Measurements from ENCODE around the gene MICAL3.

DNA sequence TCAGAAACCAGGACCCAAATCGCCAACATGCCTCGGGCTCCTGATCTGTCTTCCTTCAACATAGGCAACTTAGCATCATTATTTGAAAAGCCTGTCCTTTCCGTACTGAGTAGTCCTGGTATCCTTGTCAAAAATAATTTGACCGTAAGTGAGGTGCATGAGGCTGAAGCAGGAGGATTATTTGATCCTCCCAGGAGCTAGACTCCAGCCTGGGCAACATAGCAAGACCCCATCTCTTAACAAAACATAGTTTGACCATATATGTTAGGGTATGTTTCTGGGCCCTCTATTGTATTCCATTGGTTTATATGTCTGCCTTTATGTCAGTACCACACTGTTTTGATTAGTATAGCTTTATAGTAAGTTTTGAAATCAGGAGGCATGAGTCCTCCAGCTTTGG lies 112.5 kb downstream of the MICAL3 start:
- TF ChIP-seq GABPA (IDR thresholded peaks at IDR 0.05; ENCODE audit: low read depth) (no peak), POLR2AphosphoS5 (IDR thresholded peaks at IDR 0.05; ENCODE audit: low read depth) (no peak)
- TF ChIP-seq, protein P1, sequence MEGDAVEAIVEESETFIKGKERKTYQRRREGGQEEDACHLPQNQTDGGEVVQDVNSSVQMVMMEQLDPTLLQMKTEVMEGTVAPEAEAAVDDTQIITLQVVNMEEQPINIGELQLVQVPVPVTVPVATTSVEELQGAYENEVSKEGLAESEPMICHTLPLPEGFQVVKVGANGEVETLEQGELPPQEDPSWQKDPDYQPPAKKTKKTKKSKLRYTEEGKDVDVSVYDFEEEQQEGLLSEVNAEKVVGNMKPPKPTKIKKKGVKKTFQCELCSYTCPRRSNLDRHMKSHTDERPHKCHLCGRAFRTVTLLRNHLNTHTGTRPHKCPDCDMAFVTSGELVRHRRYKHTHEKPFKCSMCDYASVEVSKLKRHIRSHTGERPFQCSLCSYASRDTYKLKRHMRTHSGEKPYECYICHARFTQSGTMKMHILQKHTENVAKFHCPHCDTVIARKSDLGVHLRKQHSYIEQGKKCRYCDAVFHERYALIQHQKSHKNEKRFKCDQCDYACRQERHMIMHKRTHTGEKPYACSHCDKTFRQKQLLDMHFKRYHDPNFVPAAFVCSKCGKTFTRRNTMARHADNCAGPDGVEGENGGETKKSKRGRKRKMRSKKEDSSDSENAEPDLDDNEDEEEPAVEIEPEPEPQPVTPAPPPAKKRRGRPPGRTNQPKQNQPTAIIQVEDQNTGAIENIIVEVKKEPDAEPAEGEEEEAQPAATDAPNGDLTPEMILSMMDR (IDR thresholded peaks at IDR 0.05; ENCODE audit: insufficient read depth, low read length) = no peak
- TF ChIP-seq, protein P2, sequence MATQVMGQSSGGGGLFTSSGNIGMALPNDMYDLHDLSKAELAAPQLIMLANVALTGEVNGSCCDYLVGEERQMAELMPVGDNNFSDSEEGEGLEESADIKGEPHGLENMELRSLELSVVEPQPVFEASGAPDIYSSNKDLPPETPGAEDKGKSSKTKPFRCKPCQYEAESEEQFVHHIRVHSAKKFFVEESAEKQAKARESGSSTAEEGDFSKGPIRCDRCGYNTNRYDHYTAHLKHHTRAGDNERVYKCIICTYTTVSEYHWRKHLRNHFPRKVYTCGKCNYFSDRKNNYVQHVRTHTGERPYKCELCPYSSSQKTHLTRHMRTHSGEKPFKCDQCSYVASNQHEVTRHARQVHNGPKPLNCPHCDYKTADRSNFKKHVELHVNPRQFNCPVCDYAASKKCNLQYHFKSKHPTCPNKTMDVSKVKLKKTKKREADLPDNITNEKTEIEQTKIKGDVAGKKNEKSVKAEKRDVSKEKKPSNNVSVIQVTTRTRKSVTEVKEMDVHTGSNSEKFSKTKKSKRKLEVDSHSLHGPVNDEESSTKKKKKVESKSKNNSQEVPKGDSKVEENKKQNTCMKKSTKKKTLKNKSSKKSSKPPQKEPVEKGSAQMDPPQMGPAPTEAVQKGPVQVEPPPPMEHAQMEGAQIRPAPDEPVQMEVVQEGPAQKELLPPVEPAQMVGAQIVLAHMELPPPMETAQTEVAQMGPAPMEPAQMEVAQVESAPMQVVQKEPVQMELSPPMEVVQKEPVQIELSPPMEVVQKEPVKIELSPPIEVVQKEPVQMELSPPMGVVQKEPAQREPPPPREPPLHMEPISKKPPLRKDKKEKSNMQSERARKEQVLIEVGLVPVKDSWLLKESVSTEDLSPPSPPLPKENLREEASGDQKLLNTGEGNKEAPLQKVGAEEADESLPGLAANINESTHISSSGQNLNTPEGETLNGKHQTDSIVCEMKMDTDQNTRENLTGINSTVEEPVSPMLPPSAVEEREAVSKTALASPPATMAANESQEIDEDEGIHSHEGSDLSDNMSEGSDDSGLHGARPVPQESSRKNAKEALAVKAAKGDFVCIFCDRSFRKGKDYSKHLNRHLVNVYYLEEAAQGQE (IDR thresholded peaks at IDR 0.05; ENCODE audit: insufficient replicate concordance, low read depth) = no peak
